Colon (tissue), 2 donors: ENCODE results near the gene DGKH.
"Not testable (repeated sequence)": the region's sequence is repeated elsewhere in the genome, so short reads cannot be mapped to it uniquely, and the experiment has no call there.

Source experiments
- FAIRE-seq: peaks from 2 replicates; lab custom pipeline; 2012; peaks lifted over from hg19 to GRCh38; lab: Jason Lieb, UNC
- donor health status: control.
- donor health status: control.

The DGKH gene

DNA sequence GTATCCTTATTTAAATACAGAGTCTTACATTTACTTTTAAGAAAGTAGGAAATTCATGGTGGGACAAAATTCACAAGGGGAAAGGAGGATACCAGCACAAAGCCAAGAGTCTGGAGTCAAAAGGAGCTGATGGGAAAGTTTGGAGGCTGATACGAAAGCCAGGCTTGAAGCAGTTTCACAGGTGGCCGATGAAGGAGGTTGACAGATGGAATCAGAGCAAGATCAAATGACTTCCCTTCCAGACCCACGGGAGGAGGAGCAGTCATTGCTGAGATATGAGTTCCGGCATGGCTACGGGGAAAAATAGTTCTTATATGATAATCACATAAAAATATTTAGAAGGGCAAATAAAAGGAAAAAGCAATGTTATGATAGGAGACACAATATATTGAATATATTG is 65.0 kb downstream of the DGKH start:
- FAIRE-seq, result no peak

DNA sequence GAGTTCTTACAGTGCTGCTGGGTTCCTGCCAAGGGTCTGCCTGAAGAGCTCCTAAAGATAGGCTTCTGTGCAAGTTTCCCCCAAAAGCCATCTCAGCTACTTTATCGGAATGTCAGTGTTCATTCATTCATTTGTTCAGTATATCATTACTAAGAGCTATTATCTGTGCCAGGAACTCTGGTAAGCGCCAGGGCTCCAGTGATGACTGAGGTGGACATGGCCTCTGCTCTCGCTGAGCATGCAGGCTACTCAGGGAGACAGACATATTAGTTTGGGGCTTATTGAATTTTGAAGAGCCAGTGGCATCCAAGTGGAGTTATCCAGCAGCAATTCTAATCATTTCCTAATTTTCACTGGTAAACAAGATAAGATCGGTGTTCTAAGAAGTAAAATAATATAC is 65.8 kb downstream of the DGKH start:
- no peak for FAIRE-seq

DNA sequence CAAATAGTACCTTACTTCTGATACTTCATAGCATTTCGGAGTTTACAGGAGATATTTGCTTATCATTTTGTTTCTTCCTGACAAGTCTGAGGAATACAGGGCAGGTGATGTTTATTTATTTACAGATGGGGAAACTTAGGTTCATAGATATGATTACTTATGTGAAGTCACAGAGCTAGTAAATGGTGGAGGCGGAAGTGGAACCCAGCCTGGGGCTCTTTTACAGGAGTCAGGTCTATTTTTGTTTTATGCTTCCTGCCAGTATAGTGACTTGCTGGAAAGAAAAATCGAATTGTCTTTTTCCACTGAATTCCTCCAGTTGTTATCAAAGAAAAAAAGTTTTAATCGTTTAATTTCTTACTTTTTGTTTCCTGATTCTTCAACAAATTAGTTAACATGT is 66.5 kb downstream of the DGKH start:
- no peak for FAIRE-seq

DNA sequence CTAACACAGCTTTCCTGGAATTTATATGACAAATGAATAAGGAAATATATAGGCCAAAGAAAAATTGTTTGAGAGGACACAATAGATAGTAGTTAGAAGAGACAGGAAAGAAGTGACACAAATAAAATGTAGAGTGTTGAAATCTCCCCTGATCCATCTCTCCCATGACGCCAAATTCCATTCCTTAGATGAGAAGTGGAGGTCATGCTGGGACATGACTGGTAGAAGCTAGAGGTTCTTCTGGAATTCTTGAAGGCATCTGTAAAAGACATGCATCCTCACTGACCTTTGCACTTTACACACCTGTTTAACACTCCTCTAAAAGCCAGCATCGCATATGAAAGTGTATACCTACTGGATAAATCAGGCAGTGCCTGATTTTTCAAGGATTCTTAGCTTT is 67.8 kb downstream of the DGKH start:
- no peak for FAIRE-seq

DNA sequence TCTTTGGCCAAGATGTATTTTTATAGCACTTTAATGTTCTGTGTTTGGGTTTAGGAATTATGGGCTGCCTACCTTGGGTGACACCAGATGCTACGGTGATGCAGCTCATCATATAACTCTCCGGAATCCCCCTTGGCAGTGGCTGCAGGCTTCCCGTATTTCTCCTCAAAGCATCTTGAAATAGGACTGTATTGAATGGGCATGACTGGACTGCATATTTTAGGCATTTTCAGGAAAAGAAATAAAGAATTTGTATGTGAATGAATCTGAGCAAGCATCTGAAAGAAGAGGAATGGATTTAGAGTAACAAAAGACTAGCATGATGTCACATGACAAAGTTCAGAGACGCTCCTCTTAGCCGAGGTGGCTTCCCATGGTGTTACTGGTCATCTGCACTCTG is 70.6 kb downstream of the DGKH start:
- FAIRE-seq, result no peak

DNA sequence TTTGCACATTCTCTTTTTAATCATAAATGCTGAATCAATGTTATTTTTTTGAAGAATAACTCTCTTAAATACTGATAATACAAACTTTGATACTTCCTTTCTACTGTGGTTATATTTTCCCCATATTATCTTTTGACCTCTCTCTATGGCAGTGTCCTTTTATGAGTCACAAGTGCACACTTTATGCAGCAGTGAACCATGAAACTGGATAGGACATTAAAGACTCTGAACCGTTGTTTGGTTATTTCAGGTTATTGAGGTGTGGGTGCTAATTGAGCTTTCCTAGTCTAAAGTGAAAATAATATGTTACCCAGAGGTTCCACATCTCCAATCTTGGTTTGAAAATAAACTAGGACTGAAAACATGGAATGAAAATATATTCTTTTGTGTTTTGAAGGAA is 71.4 kb downstream of the DGKH start:
- no peak for FAIRE-seq

DNA sequence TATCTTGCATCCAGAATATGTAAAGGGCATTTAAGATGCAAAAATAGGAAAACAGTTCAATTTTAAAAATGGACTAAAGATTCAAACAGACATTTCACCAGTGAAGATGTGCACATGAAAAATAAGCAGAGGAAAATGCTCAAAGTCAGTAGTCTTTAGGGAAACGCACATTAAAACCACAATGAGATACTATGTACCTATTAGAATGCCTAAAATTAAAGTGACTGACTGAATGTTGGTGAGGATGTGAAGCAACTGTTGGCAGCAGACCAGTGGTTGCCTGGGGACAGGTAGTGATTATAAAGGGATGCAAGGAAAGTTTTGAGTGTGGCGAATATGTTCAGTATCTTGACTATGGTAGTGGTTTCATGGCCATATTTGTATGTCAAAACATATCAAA is 75.2 kb downstream of the DGKH start:
- FAIRE-seq, result no peak

DNA sequence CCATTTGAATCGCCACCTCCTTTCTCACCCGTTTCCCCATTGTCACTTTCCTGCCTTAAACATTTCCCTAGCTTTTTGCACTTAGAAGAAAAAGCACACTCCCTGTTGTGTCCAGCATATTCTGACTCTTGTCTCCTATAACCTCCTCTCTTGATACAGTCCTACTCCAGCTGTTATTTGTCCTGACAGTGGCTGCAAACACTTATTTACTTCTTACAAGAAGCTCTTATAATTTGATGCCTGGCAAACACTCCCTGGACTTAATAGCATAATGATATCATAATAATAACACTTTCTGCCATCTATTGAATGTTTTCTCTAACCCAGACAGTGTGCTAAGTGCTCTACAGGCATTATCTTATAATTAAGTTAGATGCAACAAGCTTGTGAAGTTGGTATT is 76.6 kb downstream of the DGKH start:
- no peak for FAIRE-seq

DNA sequence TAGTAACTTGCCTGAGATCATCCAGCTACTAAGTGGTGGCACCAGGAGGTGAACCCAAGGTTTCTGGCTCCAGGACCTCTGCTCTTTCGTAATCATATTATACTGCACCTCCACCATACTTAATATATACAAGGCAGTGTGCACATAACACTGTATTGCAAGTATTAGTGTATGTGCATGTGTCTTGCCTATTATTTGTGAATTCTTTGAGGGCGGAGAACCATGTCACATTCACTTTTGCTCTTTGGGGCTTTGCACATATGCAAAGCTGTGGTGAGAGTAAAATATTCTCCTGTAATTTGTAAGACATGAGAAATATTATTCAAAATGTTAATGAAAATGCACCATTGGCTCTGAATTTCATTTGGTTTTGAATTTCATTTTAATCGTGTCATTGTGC is 78.6 kb downstream of the DGKH start:
- FAIRE-seq, result no peak

DNA sequence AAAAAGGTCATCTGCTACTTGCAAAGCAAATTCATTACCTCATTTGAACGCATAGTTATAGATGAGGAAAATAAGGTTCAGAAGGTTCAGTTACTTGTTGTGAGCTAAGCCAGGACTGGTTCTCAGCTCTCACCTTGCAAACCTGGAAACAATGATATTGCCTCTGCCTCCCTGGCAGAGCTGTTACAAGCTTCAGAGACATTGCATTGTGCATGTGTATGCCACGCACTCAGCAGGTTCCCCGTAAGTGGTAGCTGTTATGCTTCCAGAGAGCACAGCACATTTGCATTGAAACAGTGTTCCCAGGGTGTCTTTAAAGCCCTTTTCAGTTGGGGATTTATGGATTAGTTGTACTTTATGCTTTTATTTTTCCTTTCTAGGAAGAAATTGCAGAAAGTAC is 80.6 kb downstream of the DGKH start:
- FAIRE-seq, result no peak

DNA sequence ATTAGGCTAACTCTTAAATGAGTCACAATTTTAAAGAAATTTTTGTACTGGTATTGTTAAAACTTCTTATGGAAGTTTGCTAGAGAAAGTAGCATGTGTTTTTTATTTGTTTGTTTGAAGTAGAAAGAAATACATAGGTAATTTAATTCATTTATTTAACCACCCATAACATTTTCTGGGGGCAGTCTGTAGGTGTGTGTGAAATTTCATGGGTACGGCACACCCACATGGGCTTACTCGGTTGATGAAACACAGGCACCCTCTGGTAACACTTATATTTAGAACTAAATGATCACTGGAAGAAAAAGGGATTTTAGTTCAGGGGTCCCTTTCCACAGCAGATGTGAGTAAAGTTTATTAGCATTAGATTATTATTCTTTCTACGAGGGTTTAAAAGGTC is 88.1 kb downstream of the DGKH start:
- FAIRE-seq, result no peak

DNA sequence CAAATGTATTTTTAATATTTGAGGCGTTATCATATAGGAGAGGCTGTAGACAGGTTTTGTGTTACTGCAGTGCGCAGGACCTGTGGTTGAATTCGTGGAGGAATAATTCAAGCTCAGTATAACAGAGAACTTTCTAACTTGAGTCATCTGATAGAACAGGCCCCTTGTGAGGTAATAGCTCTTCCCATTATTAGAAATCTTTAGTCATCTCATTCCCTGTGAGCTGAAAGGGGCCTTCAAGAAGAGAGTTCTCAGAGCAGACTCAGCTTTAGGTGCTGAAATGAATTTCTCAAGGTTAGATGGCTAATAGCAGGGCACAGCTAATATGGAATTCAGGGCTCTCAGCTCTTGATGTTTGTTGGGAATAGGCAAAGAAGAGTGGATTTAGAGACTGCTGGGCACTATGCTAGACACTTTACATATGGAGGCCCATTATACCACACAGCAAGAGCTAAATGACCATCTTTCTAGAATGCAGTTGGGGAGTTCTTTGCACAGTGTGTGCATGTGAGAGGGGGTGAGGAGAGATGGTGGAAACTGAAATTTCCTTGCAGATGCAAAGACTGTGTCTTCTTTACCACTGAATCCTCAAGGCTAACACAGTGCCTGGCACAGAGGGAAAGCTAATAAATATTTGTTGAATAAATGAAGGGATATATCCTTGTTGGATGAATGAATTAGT is 89.5 kb downstream of the DGKH start:
- FAIRE-seq, result no peak

DNA sequence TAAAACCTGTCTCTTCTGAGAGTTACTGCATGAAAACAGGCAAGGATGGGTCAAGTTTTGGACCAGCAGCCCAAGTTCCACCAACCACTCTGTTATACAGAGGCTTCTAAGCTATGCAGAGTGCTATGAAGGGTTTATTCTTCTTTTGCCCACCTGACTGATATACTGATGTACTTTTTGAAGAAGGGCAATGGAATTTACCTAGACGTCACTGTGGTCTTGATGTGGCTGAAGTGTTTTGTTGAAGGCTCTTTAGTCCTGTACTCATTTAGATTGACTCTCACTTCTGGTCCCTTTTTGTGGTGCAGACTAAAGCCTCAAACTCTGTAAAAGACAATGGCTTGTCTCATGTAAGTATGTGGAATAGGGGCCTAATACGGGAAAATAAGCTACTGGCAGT is 92.0 kb downstream of the DGKH start:
- FAIRE-seq, result no peak

DNA sequence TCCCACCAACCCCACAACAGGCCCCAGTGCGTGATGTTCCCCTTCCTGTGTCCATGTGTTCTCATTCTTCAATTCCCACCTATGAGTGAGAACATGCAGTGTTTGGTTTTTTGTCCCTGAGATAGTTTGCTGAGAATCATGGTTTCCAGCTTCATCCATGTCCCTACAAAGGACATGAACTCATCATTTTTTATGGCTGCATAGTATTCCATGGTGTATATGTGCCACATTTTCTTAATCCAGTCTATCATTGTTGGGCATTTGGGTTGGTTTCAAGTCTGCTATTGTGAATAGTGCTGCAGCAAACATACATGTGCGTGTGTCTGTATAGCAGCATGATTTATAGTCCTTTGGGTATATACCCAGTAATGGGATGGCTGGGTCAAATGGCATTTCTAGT is 92.6 kb downstream of the DGKH start:
- FAIRE-seq, result not testable (repeated sequence)

DNA sequence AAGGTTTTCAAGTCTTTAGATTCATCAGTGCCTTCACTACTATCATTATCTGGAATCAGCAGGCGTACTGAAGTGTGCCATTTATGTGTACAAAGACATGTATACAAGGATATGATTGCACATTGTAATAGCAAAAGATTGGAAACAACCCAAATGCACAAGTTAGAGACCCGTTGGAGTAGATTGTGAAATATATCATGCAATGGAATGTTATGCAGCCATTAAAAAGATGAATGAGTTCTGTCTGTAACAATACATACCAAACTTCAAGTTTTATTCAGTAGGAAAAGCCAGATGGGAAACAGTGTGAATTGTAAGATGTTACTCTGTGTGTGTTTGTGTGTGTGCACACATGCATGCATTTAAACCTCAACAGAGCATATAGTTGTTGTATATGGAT is 97.9 kb downstream of the DGKH start:
- FAIRE-seq, result no peak

DNA sequence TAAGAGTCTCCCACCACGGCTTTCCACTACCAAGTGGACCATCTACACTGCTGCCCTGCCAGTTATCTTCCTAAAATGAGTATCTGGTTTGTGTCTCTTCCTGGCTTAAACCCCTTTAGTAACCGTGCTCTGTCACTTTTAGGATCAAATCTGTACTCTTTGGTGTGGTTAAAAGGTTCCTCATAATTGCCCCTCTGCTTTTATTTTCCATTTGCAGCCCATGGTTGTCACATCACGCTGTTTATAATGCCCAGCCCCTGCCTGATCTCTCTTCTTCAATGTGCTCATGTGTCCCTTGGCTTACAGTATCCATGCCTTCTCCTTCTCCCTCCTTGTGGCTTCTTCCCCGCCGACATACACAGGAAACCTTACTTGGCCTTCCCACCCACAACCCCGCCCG is 100.1 kb downstream of the DGKH start:
- no peak for FAIRE-seq

DNA sequence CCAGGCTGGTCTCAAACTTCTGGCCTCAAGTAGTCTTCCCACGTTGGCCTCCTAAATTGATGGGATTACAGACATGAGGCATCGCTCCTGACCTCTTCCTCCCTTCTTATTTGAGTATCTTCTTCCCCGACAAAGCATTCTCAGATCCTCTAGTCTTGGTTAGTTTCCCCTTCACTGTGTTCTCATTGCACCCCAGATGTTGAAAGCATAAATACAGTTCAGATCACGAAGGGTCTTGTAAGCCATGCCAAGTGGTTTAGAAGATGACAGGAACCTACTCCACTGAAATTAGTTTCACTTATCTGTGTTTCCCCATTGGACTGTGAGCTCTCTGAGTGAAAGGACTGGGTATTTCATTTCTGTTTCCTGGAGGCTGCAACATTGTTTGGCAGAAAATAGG is 100.7 kb downstream of the DGKH start:
- FAIRE-seq, result no peak

DNA sequence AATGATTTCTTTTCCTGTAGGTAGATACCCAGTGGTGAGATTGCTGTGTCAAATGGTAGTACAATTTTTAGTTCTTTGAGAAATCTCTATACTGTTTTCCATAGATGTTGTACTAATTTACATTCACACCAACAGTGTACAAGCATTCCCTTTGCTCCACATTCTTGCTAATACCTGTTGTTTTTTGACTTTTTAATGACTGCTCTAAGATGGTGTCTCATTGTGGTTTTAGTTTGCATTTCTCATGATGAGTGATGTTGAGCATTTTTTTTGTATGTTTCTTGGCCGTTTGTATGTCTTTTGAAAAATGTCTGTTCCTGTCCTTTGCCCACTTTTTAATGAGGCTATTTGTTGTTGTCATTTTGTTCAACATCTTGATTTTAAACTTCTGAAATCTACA is 103.3 kb downstream of the DGKH start:
- no peak for FAIRE-seq

DNA sequence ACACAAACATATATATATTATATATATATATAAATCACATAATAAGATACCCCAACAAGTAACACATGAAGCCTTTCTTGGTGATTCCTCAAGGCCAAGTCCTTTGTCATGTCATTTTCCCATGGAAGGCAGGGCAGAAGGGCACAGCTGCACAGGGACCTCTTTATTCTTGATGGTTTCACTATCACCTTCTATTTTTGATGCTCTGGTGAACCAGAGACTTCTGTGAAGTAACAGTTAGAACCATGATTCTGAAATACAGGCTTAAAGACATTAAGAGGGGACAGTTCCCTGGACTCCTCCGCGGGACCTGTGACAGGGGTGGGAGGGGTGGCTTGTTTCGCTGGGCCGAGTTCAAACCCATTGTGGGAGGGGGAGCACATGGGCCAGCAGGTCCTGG is 104.0 kb downstream of the DGKH start:
- FAIRE-seq, result no peak

DNA sequence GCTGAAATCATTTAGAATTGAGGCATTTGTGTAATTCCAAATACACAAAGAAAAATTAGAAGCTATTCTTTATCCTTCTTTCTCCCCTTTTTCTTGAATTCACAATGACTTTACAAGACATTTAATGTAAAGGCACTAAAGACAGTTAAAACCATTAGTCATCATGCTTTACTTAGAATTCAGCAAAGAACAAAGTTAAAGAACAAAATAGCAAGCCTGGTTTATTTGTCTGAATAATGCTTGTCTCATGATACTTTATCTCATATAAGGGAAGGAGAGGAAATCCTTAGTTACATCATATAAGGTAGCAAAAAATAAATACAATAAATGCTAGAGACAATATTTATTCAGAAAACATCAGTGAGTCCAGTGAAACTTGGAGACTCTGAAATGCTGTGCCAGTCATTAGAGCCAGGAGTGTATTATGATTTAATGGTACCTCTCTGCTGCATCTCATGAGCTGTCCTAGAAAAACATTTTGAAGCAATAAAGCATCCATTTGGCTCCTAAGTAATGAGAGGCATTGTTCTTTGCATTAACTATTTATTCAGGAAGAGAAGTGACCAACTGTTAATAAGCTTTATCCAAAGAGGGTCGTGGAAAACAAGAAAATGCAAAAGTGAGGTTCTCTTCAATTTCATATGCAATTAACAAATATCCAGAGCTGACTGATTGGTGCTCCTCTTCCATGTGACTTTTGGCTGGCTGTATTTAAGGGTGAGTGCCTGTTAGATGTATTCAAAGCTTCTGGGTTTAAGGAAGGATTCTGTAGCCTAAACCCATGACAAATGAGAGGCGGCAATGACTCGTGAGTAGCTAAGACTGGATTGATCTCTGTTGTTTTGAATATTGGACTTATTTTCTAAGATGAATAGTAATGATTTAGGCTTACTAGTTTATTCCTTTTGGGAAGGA is 105.0 kb downstream of the DGKH start:
- FAIRE-seq, result no peak

DNA sequence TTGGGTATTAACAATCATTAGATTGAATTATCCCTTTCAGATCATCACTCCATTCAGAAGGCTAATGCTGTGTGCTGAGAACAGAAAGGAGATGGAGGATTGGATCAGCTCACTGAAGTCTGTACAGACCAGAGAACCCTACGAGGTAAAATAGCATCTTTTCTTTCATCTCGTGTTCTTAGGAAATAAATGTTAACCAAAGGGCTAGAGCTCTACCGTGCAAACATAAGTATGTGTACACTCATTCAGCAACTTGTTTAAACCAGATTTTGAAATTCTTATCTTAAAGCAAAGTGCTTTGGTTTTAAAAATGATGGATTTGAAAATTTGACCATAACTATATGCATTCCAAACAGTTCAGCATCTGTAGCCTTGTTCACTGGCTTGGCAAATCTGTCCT is 106.8 kb downstream of the DGKH start:
- FAIRE-seq, result no peak

DNA sequence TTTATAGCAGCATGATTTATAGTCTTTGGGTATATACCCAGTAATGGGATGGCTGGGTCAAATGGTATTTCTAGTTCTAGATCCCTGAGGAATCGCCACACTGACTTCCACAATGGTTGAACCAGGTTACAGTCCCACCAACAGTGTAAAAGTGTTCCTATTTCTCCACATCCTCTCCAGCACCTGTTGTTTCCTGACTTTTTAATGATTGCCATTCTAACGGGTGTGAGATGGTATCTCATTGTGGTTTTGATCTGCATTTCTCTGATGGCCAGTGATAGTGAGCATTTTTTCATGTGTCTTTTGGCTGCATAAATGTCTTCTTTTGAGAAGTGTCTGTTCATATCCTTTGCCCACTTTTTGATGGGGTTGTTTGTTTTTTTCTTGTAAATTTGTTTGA is 114.9 kb downstream of the DGKH start:
- not testable (repeated sequence) for FAIRE-seq

DNA sequence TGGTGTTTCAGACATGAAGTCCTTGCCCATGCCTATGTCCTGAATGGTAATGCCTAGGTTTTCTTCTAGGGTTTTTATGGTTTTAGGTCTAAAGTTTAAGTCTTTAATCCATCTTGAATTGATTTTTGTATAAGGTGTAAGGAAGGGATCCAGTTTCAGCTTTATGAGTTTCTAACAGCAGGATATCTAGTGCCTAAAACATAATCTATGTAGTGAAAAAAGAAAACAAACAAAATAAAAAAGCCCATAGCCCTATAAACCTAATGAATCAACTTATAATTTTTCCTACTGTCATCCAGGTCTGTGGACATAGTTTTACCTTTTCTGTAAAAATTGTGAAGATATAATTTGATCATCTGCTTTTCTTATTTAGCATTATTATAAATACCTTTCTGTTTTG is 115.5 kb downstream of the DGKH start:
- not testable (repeated sequence) for FAIRE-seq
